Thyroid gland (tissue), 4 donors: ENCODE results near the gene HCK. TPM values are rescaled to one million over a fixed set of nuclear protein-coding genes. Genes with fewer than 3 reads are reported as not detected.

Experiments used
- DNase-seq, 2 donors: peaks; one replicate each; pipeline ENCODE4 v3.0.0-alpha.2; 2019
- H3K27ac ChIP-seq, 3 donors: fragments of 200-600 bp; sonication (generic); 1 replicate in 2 of 3; 2 replicates in 1 of 3; pipeline ENCODE4 v1.5.1; 2016 to 2019; ENCODE audit warnings: mild to moderate bottlenecking in 1 of 3, moderate library complexity in 1 of 3
- H3K27me3 ChIP-seq: fragments of 200-600 bp; sonication (generic); one replicate; pipeline ENCODE4 v1.5.1; 2019
- H3K36me3 ChIP-seq, 2 donors: fragments of 200-600 bp; sonication (generic); one replicate each; pipeline ENCODE4 v1.5.1; 2016 to 2019
- H3K4me1 ChIP-seq, 2 donors: fragments of 200-600 bp; sonication (generic); one replicate each; pipeline ENCODE4 v1.5.1; 2017 to 2019
- H3K4me3 ChIP-seq, 3 donors: fragments of 200-600 bp; sonication (generic); replicated peaks in 1 of 3; 1 replicate in 2 of 3; 2 replicates in 1 of 3; pipeline ENCODE4 v1.5.1; 2016; ENCODE audit warnings: mild to moderate bottlenecking in 1 of 3
- H3K9me3 ChIP-seq: fragments of 200-600 bp; sonication (generic); one replicate; pipeline ENCODE4 v1.5.1; 2017
- POLR2A ChIP-seq, 2 donors: fragments of 450-650 bp; IDR thresholded peaks; one replicate each; pipeline ENCODE4 v1.6.1; 2017; ENCODE audit warnings: antibody characterized with exemption in 2 of 2, mild to moderate bottlenecking in 2 of 2, moderate library complexity in 1 of 2
- WGBS, 2 donors: methylation state at CpG; one replicate each; pipeline ENCODE4 v1.1.5; 2017; 5-methylcytosine and 5-hydroxymethylcytosine counted together
- intact Hi-C: fragments of 100-400 bp; cut with DNase I; formaldehyde crosslinking; loops from one replicate; pipeline ENCODE4 v1.15.1; 2023
- total RNA-seq, 4 donors: library from RNA; depleted of rRNA; stranded (reverse); fragments of >200 nt; gene quantifications; one replicate each; pipeline ENCODE4 v1.2.3, GENCODE V29; 2016
- TF ChIP-seq, protein P1 (sequence below), 6 experiments: fragments of 200-600 bp in 3 of 6; fragments of 450-650 bp in 3 of 6; sonication (generic) in 3 of 6; IDR thresholded peaks; one replicate each; pipeline ENCODE4 v1.5.1; 2016 to 2019; ENCODE audit warnings: antibody characterized with exemption in 6 of 6, mild to moderate bottlenecking in 2 of 6, inconsistent platforms in 1 of 6, moderate library complexity in 1 of 6

The HCK gene
- total RNA-seq, 4 donors from 2014 or later, result 3.1 to 5.9 (median 4.8) TPM

DNA sequence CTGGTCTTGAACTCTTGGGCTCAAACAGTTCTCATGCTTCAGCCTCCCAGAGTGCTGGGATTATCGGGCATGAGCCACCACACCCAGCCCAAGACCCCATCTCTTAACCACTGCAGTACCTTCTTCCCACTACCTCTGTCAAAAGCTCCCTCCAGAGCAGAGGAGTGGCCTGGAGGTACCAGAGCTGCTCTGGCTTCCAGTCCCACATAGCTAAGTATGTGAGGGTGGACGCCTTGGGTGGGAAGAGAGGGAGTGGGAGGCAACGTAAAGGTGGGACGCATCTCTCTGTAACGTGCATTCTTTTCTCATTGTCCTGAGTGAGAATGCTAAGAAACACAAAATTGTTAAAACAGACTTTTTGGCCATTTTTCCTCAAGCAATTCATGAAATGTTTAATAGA is 82.0 kb downstream of the HCK start:
- DNase-seq, result no peak
- no peaks in the 10 kb centered on the region for H3K4me1 ChIP-seq
- H3K27ac ChIP-seq, result no peak overlapping the region
- WGBS, 2 donors, result 93 to 95% methylated on average over 5 of the region's 5 CpGs
- TF ChIP-seq POLR2A (IDR thresholded peaks at IDR 0.05), result no peak
- TF ChIP-seq, protein P1, sequence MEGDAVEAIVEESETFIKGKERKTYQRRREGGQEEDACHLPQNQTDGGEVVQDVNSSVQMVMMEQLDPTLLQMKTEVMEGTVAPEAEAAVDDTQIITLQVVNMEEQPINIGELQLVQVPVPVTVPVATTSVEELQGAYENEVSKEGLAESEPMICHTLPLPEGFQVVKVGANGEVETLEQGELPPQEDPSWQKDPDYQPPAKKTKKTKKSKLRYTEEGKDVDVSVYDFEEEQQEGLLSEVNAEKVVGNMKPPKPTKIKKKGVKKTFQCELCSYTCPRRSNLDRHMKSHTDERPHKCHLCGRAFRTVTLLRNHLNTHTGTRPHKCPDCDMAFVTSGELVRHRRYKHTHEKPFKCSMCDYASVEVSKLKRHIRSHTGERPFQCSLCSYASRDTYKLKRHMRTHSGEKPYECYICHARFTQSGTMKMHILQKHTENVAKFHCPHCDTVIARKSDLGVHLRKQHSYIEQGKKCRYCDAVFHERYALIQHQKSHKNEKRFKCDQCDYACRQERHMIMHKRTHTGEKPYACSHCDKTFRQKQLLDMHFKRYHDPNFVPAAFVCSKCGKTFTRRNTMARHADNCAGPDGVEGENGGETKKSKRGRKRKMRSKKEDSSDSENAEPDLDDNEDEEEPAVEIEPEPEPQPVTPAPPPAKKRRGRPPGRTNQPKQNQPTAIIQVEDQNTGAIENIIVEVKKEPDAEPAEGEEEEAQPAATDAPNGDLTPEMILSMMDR (IDR thresholded peaks at IDR 0.05), result no peak
- no peaks in the 10 kb centered on the region for H3K27me3 ChIP-seq
- peaks cover 12 to 14% of the 10 kb centered on the region in 2 donors for H3K36me3 ChIP-seq
- no peaks in the 10 kb centered on the region for H3K9me3 ChIP-seq
- no peak overlapping the region for H3K4me3 ChIP-seq
- intact Hi-C loops, result no loop called here

DNA sequence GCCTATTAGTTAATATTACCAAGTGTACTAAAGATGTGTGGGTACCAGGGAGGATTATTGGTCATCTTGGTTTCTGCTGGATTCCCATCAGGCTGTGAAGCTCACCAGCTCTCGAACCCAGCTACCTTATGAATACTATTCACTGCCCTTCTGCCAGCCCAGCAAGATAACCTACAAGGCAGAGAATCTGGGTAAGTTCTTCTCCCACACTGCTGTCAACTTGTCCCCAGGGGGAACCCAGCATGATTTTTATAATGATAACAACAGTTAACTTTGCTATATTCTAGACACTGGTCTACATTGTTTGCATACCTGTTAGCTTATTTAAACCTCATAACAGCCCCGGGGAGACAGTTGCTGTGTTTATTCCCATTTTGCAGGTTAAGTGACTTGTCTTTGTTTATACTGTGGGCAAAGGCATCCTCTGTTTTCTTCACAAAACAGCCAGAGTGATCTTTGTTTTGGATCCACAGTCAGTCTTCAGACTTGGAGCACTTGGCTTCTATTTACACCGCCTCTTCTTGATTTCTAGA is 84.0 kb downstream of the HCK start:
- 73 to 84% methylated on average over 3 of the region's 3 CpGs for WGBS, 2 donors
- TF ChIP-seq POLR2A (IDR thresholded peaks at IDR 0.05), result no peak
- TF ChIP-seq, protein P1 (IDR thresholded peaks at IDR 0.05), result no peak
- intact Hi-C loops, result no loop called here
- Histone ChIP-seq H3K9me3 (no peaks in the 10 kb centered on the region), H3K27ac (no peak overlapping the region), H3K4me1 (no peaks in the 10 kb centered on the region), H3K36me3 (peaks cover 14 to 19% of the 10 kb centered on the region in 2 donors), H3K4me3 (no peak overlapping the region), H3K27me3 (no peaks in the 10 kb centered on the region)
- no peak for DNase-seq

DNA sequence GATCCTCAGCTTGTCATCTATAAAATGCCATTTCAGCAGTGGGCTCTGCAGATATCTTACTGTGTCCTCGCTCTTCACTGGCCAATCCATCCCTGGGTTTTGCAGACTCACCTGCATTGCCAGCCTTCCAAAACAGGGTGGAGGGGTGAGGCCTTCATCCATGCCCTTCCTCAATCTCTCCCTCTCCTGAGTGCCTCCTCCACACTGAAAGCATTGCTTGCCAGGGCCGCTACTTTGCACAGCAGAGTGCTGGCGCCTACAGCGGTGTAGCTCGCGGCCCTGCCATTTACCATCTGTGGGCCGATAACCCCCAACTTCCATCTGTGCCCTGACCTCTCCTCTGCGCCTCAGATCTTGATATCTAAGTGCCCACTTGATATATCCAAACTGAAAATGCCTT is 86.9 kb downstream of the HCK start:
- WGBS, 2 donors, result 95 to 97% methylated on average over 8 of the region's 8 CpGs
- intact Hi-C loops, result no loop called here
- DNase-seq, result no peak
- Histone ChIP-seq H3K27me3 (no peaks in the 10 kb centered on the region), H3K9me3 (no peaks in the 10 kb centered on the region), H3K27ac (no peak overlapping the region), H3K4me1 (no peaks in the 10 kb centered on the region), H3K36me3 (peaks cover 40 to 45% of the 10 kb centered on the region in 2 donors), H3K4me3 (no peak overlapping the region)
- TF ChIP-seq, protein P1 (IDR thresholded peaks at IDR 0.05), result no peak
- no peak for TF ChIP-seq POLR2A (IDR thresholded peaks at IDR 0.05)

DNA sequence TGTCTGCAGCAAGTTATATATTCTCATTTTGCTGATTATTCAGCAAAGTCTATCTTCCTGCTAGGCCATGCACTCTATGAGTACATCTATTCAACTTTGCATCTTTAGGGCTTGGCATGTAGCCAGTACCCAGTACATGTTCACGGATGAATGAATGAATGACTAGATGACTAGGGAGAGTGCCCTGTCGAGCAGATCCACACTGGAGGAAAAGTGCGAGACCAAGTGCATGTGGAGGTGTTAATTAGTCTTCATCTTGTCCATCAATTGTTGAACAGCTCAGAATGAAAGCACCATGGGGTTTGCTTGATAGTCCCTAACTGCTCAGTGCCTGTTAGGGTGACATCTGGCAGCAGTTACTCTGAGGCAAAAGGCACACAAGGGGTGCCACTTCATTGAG is 87.9 kb downstream of the HCK start:
- intact Hi-C loops, result no loop called here
- no peaks in the 10 kb centered on the region for H3K27me3 ChIP-seq
- H3K4me3 ChIP-seq, result no peak overlapping the region
- 50 to 63% methylated on average over 3 of the region's 3 CpGs for WGBS, 2 donors
- DNase-seq, result no peak
- TF ChIP-seq POLR2A (IDR thresholded peaks at IDR 0.05), result no peak
- TF ChIP-seq, protein P1 (IDR thresholded peaks at IDR 0.05), result no peak
- H3K36me3 ChIP-seq, result peaks cover 50 to 55% of the 10 kb centered on the region in 2 donors
- no peaks in the 10 kb centered on the region for H3K4me1 ChIP-seq
- H3K27ac ChIP-seq, result no peak overlapping the region
- H3K9me3 ChIP-seq, result no peaks in the 10 kb centered on the region

DNA sequence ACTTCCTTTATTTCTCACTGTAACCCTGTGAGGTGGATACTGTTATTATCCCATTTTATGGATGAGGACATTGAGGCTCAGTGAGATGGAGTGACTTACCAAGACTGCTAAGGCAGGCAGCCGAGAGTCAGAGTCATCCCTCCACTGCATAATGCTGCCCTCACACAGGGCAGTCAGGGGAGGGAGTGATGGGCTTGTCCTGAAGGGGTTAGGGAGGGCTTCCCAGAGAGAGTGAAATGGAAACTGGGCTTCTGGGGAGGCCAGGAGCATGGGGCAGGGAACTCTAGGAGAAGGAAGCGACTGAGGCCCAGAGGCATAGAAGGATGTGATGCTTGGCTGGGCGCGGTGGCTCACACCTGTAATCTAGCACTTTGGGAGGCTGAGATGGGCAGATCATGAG is 88.6 kb downstream of the HCK start:
- Histone ChIP-seq H3K36me3 (peaks cover 57 to 61% of the 10 kb centered on the region in 2 donors), H3K27me3 (no peaks in the 10 kb centered on the region), H3K4me1 (no peaks in the 10 kb centered on the region), H3K9me3 (no peaks in the 10 kb centered on the region), H3K4me3 (no peak overlapping the region), H3K27ac (no peak overlapping the region)
- no peak for TF ChIP-seq POLR2A (IDR thresholded peaks at IDR 0.05)
- TF ChIP-seq, protein P1 (IDR thresholded peaks at IDR 0.05), result no peak
- no peak for DNase-seq
- intact Hi-C loops, result no loop called here
- 71 to 95% methylated on average over 4 of the region's 4 CpGs for WGBS, 2 donors
